ENCODE measurements around the gene SUN2.

DNA sequence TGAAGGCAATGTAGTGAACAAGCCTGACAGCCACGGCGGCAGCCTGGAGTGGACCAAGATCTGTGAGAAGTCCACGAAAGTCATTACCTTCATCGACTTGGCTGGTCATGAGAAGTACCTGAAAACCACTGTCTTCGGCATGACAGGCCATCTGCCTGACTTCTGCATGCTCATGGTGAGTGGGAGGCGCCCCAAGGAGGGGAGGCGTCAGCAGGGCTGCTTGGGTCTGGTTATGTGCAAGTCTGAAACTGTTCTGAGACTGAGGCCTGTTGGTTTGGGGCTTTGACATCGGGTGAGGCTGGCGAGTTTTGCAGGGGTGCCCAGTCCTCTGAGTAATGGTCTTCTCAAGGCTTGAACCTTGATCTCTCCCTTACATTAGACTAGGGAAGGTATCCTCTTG is 39.0 kb downstream of the SUN2 start:
- TF ChIP-seq, protein P1, sequence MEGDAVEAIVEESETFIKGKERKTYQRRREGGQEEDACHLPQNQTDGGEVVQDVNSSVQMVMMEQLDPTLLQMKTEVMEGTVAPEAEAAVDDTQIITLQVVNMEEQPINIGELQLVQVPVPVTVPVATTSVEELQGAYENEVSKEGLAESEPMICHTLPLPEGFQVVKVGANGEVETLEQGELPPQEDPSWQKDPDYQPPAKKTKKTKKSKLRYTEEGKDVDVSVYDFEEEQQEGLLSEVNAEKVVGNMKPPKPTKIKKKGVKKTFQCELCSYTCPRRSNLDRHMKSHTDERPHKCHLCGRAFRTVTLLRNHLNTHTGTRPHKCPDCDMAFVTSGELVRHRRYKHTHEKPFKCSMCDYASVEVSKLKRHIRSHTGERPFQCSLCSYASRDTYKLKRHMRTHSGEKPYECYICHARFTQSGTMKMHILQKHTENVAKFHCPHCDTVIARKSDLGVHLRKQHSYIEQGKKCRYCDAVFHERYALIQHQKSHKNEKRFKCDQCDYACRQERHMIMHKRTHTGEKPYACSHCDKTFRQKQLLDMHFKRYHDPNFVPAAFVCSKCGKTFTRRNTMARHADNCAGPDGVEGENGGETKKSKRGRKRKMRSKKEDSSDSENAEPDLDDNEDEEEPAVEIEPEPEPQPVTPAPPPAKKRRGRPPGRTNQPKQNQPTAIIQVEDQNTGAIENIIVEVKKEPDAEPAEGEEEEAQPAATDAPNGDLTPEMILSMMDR (conservative IDR thresholded peaks at IDR 0.05): no peak
- no peak for TF ChIP-seq EZH2 (IDR thresholded peaks at IDR 0.05; ENCODE audit: low read depth)

Measured in PC-9 (cell line).